ENCODE data around the gene RMDN2. TPM values are rescaled to one million over a fixed set of nuclear protein-coding genes. Genes with fewer than 3 reads are reported as not detected.

The RMDN2 gene
- total and polyA plus RNA-seq, 10 of the 15 experiments (the other 5 are each of a cell fraction or from before 2014, with no cell fraction given): 2.6 to 12.4 (median 9.2) TPM

DNA sequence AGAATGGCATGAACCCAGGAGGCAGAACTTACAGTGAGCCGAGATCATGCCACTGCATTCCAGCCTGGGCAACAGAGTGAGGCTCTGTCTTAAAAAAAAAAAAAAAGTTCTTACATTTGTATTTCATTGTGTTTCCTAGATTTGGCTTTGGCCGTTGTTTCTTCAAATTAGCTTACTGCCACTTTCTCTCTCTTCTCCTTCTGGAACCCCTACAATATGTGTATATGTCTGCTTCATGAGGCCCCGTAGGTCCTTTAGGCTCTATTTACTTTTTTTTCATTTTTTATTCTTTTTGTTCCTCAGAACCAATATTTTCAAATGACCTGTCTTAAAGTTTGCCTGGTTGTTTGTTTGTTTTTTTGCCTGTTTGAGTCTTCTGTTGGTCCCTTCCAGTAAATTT is 41.2 kb downstream of the RMDN2 start:
- ATAC-seq (no peak), FAIRE-seq (no peak), DNase-seq (ENCODE audit: low read depth, low spot score) (no peak)
- H2AFZ ChIP-seq (ENCODE audit: control insufficient read depth, low read depth, low read length): no peak overlapping the region
- H3K27ac ChIP-seq (ENCODE audit: control insufficient read depth, insufficient read depth): no peak overlapping the region
- no peaks in the 10 kb centered on the region for H3K27me3 ChIP-seq (replicated peaks in 1 of 2; ENCODE audit: control insufficient read depth in 2 of 2, insufficient read depth in 2 of 2, low read length in 1 of 2)
- no peak for TF ChIP-seq TBL1XR1 (IDR thresholded peaks at IDR 0.05; ENCODE audit: low read depth, low read length)
- no peak for TF ChIP-seq BRCA1 (IDR thresholded peaks at IDR 0.05; ENCODE audit: low read depth, low read length)
- TF ChIP-seq TCF12 (IDR thresholded peaks at IDR 0.05; ENCODE audit: low read depth, low read length): no peak
- TF ChIP-seq SMAD1 (IDR thresholded peaks at IDR 0.05; ENCODE audit: low read depth, partially characterized antibody): no peak
- TF ChIP-seq PML (IDR thresholded peaks at IDR 0.05; ENCODE audit: low read length): no peak
- TF ChIP-seq, protein P1, sequence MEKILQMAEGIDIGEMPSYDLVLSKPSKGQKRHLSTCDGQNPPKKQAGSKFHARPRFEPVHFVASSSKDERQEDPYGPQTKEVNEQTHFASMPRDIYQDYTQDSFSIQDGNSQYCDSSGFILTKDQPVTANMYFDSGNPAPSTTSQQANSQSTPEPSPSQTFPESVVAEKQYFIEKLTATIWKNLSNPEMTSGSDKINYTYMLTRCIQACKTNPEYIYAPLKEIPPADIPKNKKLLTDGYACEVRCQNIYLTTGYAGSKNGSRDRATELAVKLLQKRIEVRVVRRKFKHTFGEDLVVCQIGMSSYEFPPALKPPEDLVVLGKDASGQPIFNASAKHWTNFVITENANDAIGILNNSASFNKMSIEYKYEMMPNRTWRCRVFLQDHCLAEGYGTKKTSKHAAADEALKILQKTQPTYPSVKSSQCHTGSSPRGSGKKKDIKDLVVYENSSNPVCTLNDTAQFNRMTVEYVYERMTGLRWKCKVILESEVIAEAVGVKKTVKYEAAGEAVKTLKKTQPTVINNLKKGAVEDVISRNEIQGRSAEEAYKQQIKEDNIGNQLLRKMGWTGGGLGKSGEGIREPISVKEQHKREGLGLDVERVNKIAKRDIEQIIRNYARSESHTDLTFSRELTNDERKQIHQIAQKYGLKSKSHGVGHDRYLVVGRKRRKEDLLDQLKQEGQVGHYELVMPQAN (conservative IDR thresholded peaks at IDR 0.05): no peak
- TF ChIP-seq, protein P2, sequence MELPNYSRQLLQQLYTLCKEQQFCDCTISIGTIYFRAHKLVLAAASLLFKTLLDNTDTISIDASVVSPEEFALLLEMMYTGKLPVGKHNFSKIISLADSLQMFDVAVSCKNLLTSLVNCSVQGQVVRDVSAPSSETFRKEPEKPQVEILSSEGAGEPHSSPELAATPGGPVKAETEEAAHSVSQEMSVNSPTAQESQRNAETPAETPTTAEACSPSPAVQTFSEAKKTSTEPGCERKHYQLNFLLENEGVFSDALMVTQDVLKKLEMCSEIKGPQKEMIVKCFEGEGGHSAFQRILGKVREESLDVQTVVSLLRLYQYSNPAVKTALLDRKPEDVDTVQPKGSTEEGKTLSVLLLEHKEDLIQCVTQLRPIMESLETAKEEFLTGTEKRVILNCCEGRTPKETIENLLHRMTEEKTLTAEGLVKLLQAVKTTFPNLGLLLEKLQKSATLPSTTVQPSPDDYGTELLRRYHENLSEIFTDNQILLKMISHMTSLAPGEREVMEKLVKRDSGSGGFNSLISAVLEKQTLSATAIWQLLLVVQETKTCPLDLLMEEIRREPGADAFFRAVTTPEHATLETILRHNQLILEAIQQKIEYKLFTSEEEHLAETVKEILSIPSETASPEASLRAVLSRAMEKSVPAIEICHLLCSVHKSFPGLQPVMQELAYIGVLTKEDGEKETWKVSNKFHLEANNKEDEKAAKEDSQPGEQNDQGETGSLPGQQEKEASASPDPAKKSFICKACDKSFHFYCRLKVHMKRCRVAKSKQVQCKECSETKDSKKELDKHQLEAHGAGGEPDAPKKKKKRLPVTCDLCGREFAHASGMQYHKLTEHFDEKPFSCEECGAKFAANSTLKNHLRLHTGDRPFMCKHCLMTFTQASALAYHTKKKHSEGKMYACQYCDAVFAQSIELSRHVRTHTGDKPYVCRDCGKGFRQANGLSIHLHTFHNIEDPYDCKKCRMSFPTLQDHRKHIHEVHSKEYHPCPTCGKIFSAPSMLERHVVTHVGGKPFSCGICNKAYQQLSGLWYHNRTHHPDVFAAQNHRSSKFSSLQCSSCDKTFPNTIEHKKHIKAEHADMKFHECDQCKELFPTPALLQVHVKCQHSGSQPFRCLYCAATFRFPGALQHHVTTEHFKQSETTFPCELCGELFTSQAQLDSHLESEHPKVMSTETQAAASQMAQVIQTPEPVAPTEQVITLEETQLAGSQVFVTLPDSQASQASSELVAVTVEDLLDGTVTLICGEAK (IDR thresholded peaks at IDR 0.05; ENCODE audit: borderline replicate concordance): no peak
- no peak for TF ChIP-seq ZNF274 (IDR thresholded peaks at IDR 0.05; ENCODE audit: insufficient read depth, insufficient read length)
- no peak for TF ChIP-seq TARDBP (IDR thresholded peaks at IDR 0.05; ENCODE audit: borderline replicate concordance)
- TF ChIP-seq, protein P3, sequence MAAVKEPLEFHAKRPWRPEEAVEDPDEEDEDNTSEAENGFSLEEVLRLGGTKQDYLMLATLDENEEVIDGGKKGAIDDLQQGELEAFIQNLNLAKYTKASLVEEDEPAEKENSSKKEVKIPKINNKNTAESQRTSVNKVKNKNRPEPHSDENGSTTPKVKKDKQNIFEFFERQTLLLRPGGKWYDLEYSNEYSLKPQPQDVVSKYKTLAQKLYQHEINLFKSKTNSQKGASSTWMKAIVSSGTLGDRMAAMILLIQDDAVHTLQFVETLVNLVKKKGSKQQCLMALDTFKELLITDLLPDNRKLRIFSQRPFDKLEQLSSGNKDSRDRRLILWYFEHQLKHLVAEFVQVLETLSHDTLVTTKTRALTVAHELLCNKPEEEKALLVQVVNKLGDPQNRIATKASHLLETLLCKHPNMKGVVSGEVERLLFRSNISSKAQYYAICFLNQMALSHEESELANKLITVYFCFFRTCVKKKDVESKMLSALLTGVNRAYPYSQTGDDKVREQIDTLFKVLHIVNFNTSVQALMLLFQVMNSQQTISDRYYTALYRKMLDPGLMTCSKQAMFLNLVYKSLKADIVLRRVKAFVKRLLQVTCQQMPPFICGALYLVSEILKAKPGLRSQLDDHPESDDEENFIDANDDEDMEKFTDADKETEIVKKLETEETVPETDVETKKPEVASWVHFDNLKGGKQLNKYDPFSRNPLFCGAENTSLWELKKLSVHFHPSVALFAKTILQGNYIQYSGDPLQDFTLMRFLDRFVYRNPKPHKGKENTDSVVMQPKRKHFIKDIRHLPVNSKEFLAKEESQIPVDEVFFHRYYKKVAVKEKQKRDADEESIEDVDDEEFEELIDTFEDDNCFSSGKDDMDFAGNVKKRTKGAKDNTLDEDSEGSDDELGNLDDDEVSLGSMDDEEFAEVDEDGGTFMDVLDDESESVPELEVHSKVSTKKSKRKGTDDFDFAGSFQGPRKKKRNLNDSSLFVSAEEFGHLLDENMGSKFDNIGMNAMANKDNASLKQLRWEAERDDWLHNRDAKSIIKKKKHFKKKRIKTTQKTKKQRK (IDR thresholded peaks at IDR 0.05; ENCODE audit: low read depth, low read length): no peak
- ChIA-PET RAD21 (ENCODE audit: unreplicated experiment) (no interaction called here), CTCF (interaction anchor here (0.7 to 1.3 kb wide), 3 partner anchors 16 to 563 kb away, joined by 3 to 4 read pairs (median 3); no protein-coding TSS in a partner anchor), SMC1A (ENCODE audit: uncharacterized antibody, unreplicated experiment) (interaction anchor here (1.1 kb wide), 1 partner anchor 8 kb away, joined by 3 read pairs; no protein-coding TSS in a partner anchor), POLR2A (no interaction called here)
- H3K9me3 ChIP-seq (replicated peaks; ENCODE audit: control insufficient read depth, insufficient read depth, low read length): no peaks in the 10 kb centered on the region; the same call in 1 of the 3 replicates
- no TSS peak for BruUV-seq (replicated peaks)
- H3K4me1 ChIP-seq (ENCODE audit: control insufficient read depth, insufficient read depth, low read length): no peaks in the 10 kb centered on the region
- no peaks in the 10 kb centered on the region for H4K20me1 ChIP-seq (ENCODE audit: control insufficient read depth, insufficient read depth)
- WGBS (ENCODE audit: insufficient coverage, insufficient replicate concordance, low lambda C conversion rate, missing lambda C conversion rate): 10% methylated on average over 3 of the region's 3 CpGs
- intact Hi-C loops (cut with micrococcal nuclease; ENCODE audit: unreplicated experiment) (no loop called here), in situ Hi-C loops (cut with MboI) (no loop called here)
- no peak overlapping the region for H3K4me3 ChIP-seq
- H3K79me2 ChIP-seq (ENCODE audit: control insufficient read depth, insufficient read depth, low read length): no peaks in the 10 kb centered on the region
- no peak overlapping the region for H3K9ac ChIP-seq (ENCODE audit: control insufficient read depth, insufficient read depth, low read length)
- H3K4me2 ChIP-seq (ENCODE audit: control insufficient read depth, insufficient read depth): no peak overlapping the region
- no peaks in the 10 kb centered on the region for H3K36me3 ChIP-seq (ENCODE audit: control insufficient read depth in 2 of 2, insufficient read depth in 2 of 2, low read length in 1 of 2)
